Panc1 (cell line): ENCODE data around the gene BTBD3. TPM values are rescaled to one million over a fixed set of nuclear protein-coding genes. Genes with fewer than 3 reads are reported as not detected.

Source experiments
- ATAC-seq: fragments of 200-7000 bp; cut with Tn5 transposase; 2 replicates; pipeline ENCODE4 v1.9.1; 2020; ENCODE audit warnings: mild to moderate bottlenecking, moderate library complexity
- BruUV-seq: library from RNA; stranded (reverse); fragments of 400-500 nt; replicated peaks from 2 replicates; lab custom pipeline; 2021; lab: Mats Ljungman, UMichigan
- CTCF ChIA-PET: fragments of 300-600 bp; sonication (Branson Sonifier 250); formaldehyde crosslinking; loops from one replicate; lab custom pipeline; 2022; ENCODE audit warnings: antibody characterized with exemption; lab: Charles Lee
- POLR2A ChIA-PET: fragments of 300-600 bp; sonication (Branson Sonifier 250); formaldehyde crosslinking; loops from one replicate; lab custom pipeline; 2022; ENCODE audit warnings: antibody characterized with exemption; lab: Charles Lee
- DNase-seq: peaks from one replicate; pipeline ENCODE4 v3.0.0-alpha.2; 2010; ENCODE audit warnings: low read depth, low spot score
- H3K27ac ChIP-seq: 2 replicates; pipeline ENCODE4 v1.5.1; 2011; ENCODE audit warnings: mild to moderate bottlenecking, low read length, inconsistent platforms
- H3K27me3 ChIP-seq: fragments of 200-500 bp; sonication (Bioruptor generic); 2 replicates; pipeline ENCODE4 v1.6.0; 2014; ENCODE audit warnings: low read length, inconsistent platforms; ENCODE audit not compliant: control insufficient read depth, insufficient read depth
- H3K36me3 ChIP-seq: fragments of 200-500 bp; sonication (Bioruptor generic); 2 replicates; pipeline ENCODE4 v1.5.1; 2014; ENCODE audit warnings: inconsistent platforms, mild to moderate bottlenecking, low read length, moderate library complexity; ENCODE audit not compliant: control insufficient read depth, insufficient read depth
- H3K4me1 ChIP-seq: 2 replicates; pipeline ENCODE4 v1.5.1; 2011; ENCODE audit warnings: inconsistent platforms, mild to moderate bottlenecking, low read length, moderate library complexity; ENCODE audit not compliant: control insufficient read depth, insufficient read depth
- H3K4me3 ChIP-seq, 2 experiments: 2 replicates each; pipeline ENCODE4 v1.5.1; 2011 to 2012; ENCODE audit warnings: low read depth in 2 of 2, low read length in 2 of 2, mild to moderate bottlenecking in 2 of 2, inconsistent platforms in 1 of 2, moderate library complexity in 1 of 2
- H3K9me3 ChIP-seq: fragments of 200-500 bp; sonication (Bioruptor generic); 2 replicates; pipeline ENCODE4 v1.5.1; 2014; ENCODE audit warnings: low read depth, mild to moderate bottlenecking, inconsistent platforms, low read length, moderate library complexity; ENCODE audit not compliant: control insufficient read depth, insufficient read depth
- POLR2AphosphoS5 ChIP-seq: IDR thresholded peaks from 2 replicates; pipeline ENCODE4 v1.6.1; 2012; ENCODE audit warnings: mild to moderate bottlenecking, low read depth, low read length, moderate library complexity
- SIN3A ChIP-seq: IDR thresholded peaks from 2 replicates; pipeline ENCODE4 v1.6.1; 2012; ENCODE audit warnings: low read depth, mild to moderate bottlenecking, low read length, moderate library complexity, borderline replicate concordance; ENCODE audit not compliant: insufficient read depth
- TCF7L2 ChIP-seq: IDR thresholded peaks from 2 replicates; pipeline ENCODE4 v1.6.1; 2011; ENCODE audit warnings: mild to moderate bottlenecking, low read depth, low read length, inconsistent platforms
- in situ Hi-C: cut with HindIII; loops from 2 replicates; pipeline ENCODE4 v1.10.0; 2016; ENCODE audit warnings: low sequenced_read_pairs, low pct_unique_long_range_greater_than_20kb
- intact Hi-C: fragments of 100-400 bp; cut with micrococcal nuclease; formaldehyde crosslinking; loops from one replicate; pipeline ENCODE4 v1.10.0; 2022; ENCODE audit not compliant: unreplicated experiment
- total RNA-seq: library from RNA; stranded (reverse); gene quantifications from one replicate; pipeline ENCODE4 v1.2.1, GENCODE V29; 2021; ENCODE audit not compliant: unreplicated experiment
- TF ChIP-seq, protein P1 (sequence below): fragments of 450-650 bp; IDR thresholded peaks from 2 replicates; pipeline ENCODE4 v1.5.1; 2017; ENCODE audit warnings: mild to moderate bottlenecking
- TF ChIP-seq, protein P2 (sequence below), 2 experiments: IDR thresholded peaks; 2 replicates each; pipeline ENCODE4 v1.6.1; 2011 to 2012; ENCODE audit warnings: low read depth in 2 of 2, control low read depth in 1 of 2, low read length in 1 of 2, mild to moderate bottlenecking in 1 of 2, moderate library complexity in 1 of 2; ENCODE audit not compliant: insufficient read depth in 1 of 2

Gene BTBD3
- total RNA-seq, 1 experiment from 2014 or later: 27.6 TPM

DNA sequence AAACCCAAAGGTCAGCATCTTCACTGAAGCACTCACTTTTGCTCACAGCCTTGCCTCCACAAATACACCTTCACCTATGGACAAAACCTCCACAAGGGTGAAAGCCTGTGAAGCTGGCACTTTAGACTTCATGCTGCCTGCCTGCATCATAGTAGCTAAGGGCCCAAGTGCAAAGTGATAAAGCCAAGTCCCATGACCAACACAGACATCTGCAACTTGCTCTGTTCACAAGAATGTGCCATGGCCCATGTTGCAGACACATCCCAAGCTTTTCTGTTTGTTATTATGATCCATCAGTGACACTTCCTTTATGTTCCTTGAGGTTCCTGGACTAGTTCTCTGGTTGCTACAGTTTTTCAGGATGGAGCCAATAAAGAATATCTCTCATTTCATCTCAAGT is 31.1 kb downstream of the BTBD3 start:
- POLR2A ChIA-PET: no interaction called here
- in situ Hi-C loops: no loop called here
- no peak for ATAC-seq

DNA sequence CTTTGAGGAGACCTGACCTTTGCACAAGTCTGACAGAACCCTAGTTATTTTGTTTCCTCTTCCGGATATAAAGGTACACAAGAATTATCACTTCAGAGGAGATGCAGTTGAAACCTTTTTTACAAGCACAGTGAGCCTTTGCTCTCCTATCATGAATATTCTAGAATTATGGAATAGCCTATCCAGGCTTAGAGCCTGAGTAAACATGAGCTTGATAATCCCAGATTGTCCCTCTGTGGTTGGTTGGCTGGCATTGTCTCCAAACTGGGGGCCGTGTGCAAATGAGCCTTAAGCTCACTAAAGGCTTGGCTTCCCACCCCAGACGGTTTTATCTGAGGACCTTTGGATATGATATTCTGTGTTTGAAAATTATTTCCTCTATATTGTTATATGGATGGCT is 32.0 kb downstream of the BTBD3 start:
- no TSS peak for BruUV-seq

More for the DNA sequence above, 31.1 kb downstream of the BTBD3 start:
- no peaks in the 10 kb centered on the region for H3K9me3 ChIP-seq
- H3K4me1 ChIP-seq: no peaks in the 10 kb centered on the region
- no peak overlapping the region for H3K27ac ChIP-seq
- TF ChIP-seq, protein P1, sequence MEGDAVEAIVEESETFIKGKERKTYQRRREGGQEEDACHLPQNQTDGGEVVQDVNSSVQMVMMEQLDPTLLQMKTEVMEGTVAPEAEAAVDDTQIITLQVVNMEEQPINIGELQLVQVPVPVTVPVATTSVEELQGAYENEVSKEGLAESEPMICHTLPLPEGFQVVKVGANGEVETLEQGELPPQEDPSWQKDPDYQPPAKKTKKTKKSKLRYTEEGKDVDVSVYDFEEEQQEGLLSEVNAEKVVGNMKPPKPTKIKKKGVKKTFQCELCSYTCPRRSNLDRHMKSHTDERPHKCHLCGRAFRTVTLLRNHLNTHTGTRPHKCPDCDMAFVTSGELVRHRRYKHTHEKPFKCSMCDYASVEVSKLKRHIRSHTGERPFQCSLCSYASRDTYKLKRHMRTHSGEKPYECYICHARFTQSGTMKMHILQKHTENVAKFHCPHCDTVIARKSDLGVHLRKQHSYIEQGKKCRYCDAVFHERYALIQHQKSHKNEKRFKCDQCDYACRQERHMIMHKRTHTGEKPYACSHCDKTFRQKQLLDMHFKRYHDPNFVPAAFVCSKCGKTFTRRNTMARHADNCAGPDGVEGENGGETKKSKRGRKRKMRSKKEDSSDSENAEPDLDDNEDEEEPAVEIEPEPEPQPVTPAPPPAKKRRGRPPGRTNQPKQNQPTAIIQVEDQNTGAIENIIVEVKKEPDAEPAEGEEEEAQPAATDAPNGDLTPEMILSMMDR: no peak
- TF ChIP-seq POLR2AphosphoS5 (no peak), TCF7L2 (no peak), SIN3A (no peak)
- TF ChIP-seq, protein P2, sequence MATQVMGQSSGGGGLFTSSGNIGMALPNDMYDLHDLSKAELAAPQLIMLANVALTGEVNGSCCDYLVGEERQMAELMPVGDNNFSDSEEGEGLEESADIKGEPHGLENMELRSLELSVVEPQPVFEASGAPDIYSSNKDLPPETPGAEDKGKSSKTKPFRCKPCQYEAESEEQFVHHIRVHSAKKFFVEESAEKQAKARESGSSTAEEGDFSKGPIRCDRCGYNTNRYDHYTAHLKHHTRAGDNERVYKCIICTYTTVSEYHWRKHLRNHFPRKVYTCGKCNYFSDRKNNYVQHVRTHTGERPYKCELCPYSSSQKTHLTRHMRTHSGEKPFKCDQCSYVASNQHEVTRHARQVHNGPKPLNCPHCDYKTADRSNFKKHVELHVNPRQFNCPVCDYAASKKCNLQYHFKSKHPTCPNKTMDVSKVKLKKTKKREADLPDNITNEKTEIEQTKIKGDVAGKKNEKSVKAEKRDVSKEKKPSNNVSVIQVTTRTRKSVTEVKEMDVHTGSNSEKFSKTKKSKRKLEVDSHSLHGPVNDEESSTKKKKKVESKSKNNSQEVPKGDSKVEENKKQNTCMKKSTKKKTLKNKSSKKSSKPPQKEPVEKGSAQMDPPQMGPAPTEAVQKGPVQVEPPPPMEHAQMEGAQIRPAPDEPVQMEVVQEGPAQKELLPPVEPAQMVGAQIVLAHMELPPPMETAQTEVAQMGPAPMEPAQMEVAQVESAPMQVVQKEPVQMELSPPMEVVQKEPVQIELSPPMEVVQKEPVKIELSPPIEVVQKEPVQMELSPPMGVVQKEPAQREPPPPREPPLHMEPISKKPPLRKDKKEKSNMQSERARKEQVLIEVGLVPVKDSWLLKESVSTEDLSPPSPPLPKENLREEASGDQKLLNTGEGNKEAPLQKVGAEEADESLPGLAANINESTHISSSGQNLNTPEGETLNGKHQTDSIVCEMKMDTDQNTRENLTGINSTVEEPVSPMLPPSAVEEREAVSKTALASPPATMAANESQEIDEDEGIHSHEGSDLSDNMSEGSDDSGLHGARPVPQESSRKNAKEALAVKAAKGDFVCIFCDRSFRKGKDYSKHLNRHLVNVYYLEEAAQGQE (IDR thresholded peaks at IDR 0.05; ENCODE audit: insufficient read depth in 1 of 2, low read depth in 2 of 2, low read length in 1 of 2): no peak
- BruUV-seq: no TSS peak
- no peaks in the 10 kb centered on the region for H3K27me3 ChIP-seq
- H3K36me3 ChIP-seq: no peaks in the 10 kb centered on the region
- intact Hi-C loops: no loop called here
- CTCF ChIA-PET: no interaction called here
- H3K4me3 ChIP-seq: no peak overlapping the region
- DNase-seq: no peak

More for the DNA sequence above, 32.0 kb downstream of the BTBD3 start:
- no peaks in the 10 kb centered on the region for H3K4me1 ChIP-seq
- no peak for ATAC-seq
- intact Hi-C loops: no loop called here
- no peaks in the 10 kb centered on the region for H3K9me3 ChIP-seq
- in situ Hi-C loops: no loop called here
- H3K4me3 ChIP-seq: no peak overlapping the region
- TF ChIP-seq, protein P2 (IDR thresholded peaks at IDR 0.05; ENCODE audit: insufficient read depth in 1 of 2, low read depth in 2 of 2, low read length in 1 of 2): no peak
- no peak for TF ChIP-seq SIN3A
- ChIA-PET POLR2A (no interaction called here), CTCF (no interaction called here)
- no peaks in the 10 kb centered on the region for H3K36me3 ChIP-seq
- H3K27ac ChIP-seq: no peak overlapping the region
- H3K27me3 ChIP-seq: no peaks in the 10 kb centered on the region
- DNase-seq: no peak
